Vagina (tissue), 2 donors: ENCODE measurements around the gene VSIG1. TPM values are rescaled to one million over a fixed set of nuclear protein-coding genes. Genes with fewer than 3 reads are reported as not detected.

Source experiments
- DNase-seq, 2 donors: peaks; one replicate each; pipeline ENCODE4 v3.0.0-alpha.2; 2017; ENCODE audit errors: extremely low spot score in 2 of 2
- H3K27ac ChIP-seq: fragments of 200-600 bp; sonication (generic); one replicate; pipeline ENCODE4 v1.5.1; 2019
- H3K27me3 ChIP-seq: fragments of 200-600 bp; sonication (generic); one replicate; pipeline ENCODE4 v1.5.1; 2019
- H3K36me3 ChIP-seq, 2 donors: fragments of 200-600 bp; sonication (generic); one replicate each; pipeline ENCODE4 v1.5.1; 2017 to 2019
- H3K4me1 ChIP-seq: fragments of 200-600 bp; sonication (generic); one replicate; pipeline ENCODE4 v1.5.1; 2019
- H3K4me3 ChIP-seq, 2 donors: fragments of 200-600 bp; sonication (generic); 1 replicate in 1 of 2; 2 replicates in 1 of 2; pipeline ENCODE4 v1.5.1; 2016 to 2019
- H3K9me3 ChIP-seq: fragments of 200-600 bp; sonication (generic); one replicate; pipeline ENCODE4 v1.5.1; 2019
- CTCF ChIP-seq, 3 experiments: fragments of 450-650 bp in 2 of 3; fragments of 200-600 bp in 1 of 3; sonication (generic) in 1 of 3; IDR thresholded peaks; one replicate each; pipeline ENCODE4 v1.5.1; 2017 to 2019; ENCODE audit warnings: antibody characterized with exemption in 3 of 3, mild to moderate bottlenecking in 2 of 3, moderate library complexity in 2 of 3
- POLR2A ChIP-seq, 2 donors: fragments of 450-650 bp; IDR thresholded peaks; one replicate each; pipeline ENCODE4 v1.6.1; 2017; ENCODE audit warnings: antibody characterized with exemption in 2 of 2, mild to moderate bottlenecking in 2 of 2, moderate library complexity in 2 of 2
- POLR2AphosphoS5 ChIP-seq, 2 donors: sonication (generic); formaldehyde crosslinking; IDR thresholded peaks; one replicate each; pipeline ENCODE4 v1.9.0; 2017; ENCODE audit warnings: antibody characterized with exemption in 2 of 2, mild to moderate bottlenecking in 2 of 2, low read depth in 1 of 2; ENCODE audit not compliant: insufficient read depth in 1 of 2
- intact Hi-C: fragments of 100-400 bp; cut with DNase I; formaldehyde crosslinking; loops from one replicate; pipeline ENCODE4 v1.15.1; 2023
- total RNA-seq: library from RNA; depleted of rRNA; stranded (reverse); fragments of >200 nt; gene quantifications from one replicate; pipeline ENCODE4 v1.2.3, GENCODE V29; 2016

VSIG1 gene
- total RNA-seq, 1 donor from 2014 or later = 0.25 TPM

- Histone ChIP-seq H3K27me3 (no peaks in the 10 kb centered on the region), H3K4me1 (no peaks in the 10 kb centered on the region), H3K4me3 (no peak overlapping the region), H3K27ac (no peak overlapping the region), H3K36me3 (no peaks in the 10 kb centered on the region), H3K9me3 (no peaks in the 10 kb centered on the region)
- intact Hi-C loops = no loop called here
- no peak for DNase-seq
- TF ChIP-seq POLR2AphosphoS5 (IDR thresholded peaks at IDR 0.05; ENCODE audit: insufficient read depth in 1 of 2, low read depth in 1 of 2) (no peak), CTCF (IDR thresholded peaks at IDR 0.05) (no peak), POLR2A (IDR thresholded peaks at IDR 0.05) (no peak)
These were observed 60.6 kb downstream of the VSIG1 start for GRCh38 chrX:108105473-108105872.

DNA sequence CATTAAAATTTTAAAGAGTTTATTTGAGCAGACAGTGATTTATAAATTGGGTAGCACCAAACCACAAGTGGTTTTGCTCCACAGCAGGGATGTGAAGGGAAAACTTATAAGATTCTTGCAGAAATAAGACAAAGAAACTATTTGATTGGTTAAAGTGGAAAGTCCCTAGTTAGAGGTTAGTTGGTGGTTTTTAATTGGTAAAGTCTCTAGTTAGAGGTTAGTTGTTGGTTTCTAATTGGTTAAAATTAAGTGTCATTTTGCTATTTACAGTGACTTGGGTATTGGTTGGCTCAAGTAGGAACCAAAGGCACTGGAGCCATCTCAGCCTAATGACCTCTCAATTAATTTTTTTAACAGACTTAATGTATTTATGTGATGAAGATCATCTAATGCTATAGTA is 69.7 kb downstream of the VSIG1 start:
- TF ChIP-seq POLR2AphosphoS5 (IDR thresholded peaks at IDR 0.05; ENCODE audit: insufficient read depth in 1 of 2, low read depth in 1 of 2) (no peak), CTCF (IDR thresholded peaks at IDR 0.05) (no peak), POLR2A (IDR thresholded peaks at IDR 0.05) (no peak)
- intact Hi-C loops = no loop called here
- Histone ChIP-seq H3K4me3 (no peak overlapping the region), H3K27ac (no peak overlapping the region), H3K9me3 (no peaks in the 10 kb centered on the region), H3K4me1 (no peaks in the 10 kb centered on the region), H3K27me3 (no peaks in the 10 kb centered on the region), H3K36me3 (no peaks in the 10 kb centered on the region)
- DNase-seq = no peak

GRCh38 chrX:108117988-108118387 is 73.1 kb downstream of the VSIG1 start:
- DNase-seq = no peak
- TF ChIP-seq POLR2A (IDR thresholded peaks at IDR 0.05) (no peak), CTCF (IDR thresholded peaks at IDR 0.05) (no peak), POLR2AphosphoS5 (IDR thresholded peaks at IDR 0.05; ENCODE audit: insufficient read depth in 1 of 2, low read depth in 1 of 2) (no peak)
- no peaks in the 10 kb centered on the region for H3K27me3 ChIP-seq
- no peaks in the 10 kb centered on the region for H3K4me1 ChIP-seq
- no peaks in the 10 kb centered on the region for H3K9me3 ChIP-seq
- H3K4me3 ChIP-seq = no peak overlapping the region
- H3K36me3 ChIP-seq = no peaks in the 10 kb centered on the region
- intact Hi-C loops = no loop called here
- no peak overlapping the region for H3K27ac ChIP-seq

DNA sequence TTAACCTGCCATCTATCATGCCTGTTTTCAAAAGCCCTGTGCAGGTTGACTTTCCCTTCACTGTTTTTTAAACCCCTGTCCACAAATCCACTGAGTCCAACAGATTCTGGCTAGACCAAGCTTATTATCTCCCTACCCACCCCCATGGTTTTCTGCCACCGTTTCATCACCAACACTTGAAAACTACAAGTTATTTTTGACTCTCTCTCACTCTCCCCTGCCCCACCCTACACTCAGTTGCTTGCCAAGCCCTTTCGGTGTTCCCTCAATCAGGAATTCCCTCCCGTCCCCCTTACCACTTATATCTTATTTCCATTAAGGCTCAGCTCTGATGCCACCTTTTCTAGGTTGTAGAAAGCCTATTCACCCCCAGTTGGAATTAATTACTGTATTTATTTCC is 76.4 kb downstream of the VSIG1 start:
- no peaks in the 10 kb centered on the region for H3K9me3 ChIP-seq
- no peak overlapping the region for H3K4me3 ChIP-seq
- H3K4me1 ChIP-seq = no peaks in the 10 kb centered on the region
- no peak overlapping the region for H3K27ac ChIP-seq
- no peaks in the 10 kb centered on the region for H3K36me3 ChIP-seq
- no peak for DNase-seq
- TF ChIP-seq POLR2A (IDR thresholded peaks at IDR 0.05) (no peak), POLR2AphosphoS5 (IDR thresholded peaks at IDR 0.05; ENCODE audit: insufficient read depth in 1 of 2, low read depth in 1 of 2) (no peak), CTCF (IDR thresholded peaks at IDR 0.05) (no peak)
- intact Hi-C loops = no loop called here
- no peaks in the 10 kb centered on the region for H3K27me3 ChIP-seq

GRCh38 chrX:108122748-108123147 is 77.9 kb downstream of the VSIG1 start:
- TF ChIP-seq POLR2AphosphoS5 (IDR thresholded peaks at IDR 0.05; ENCODE audit: insufficient read depth in 1 of 2, low read depth in 1 of 2) (no peak), POLR2A (IDR thresholded peaks at IDR 0.05) (no peak), CTCF (IDR thresholded peaks at IDR 0.05) (no peak)

More at GRCh38 chrX:108122748-108123147, 77.9 kb downstream of the VSIG1 start:
- intact Hi-C loops = loop anchor here (2.0 kb wide), 1 partner anchor 46 kb away; no protein-coding TSS in a partner anchor
- no peaks in the 10 kb centered on the region for H3K9me3 ChIP-seq
- H3K27ac ChIP-seq = no peak overlapping the region
- DNase-seq = no peak
- no peak overlapping the region for H3K4me3 ChIP-seq
- no peaks in the 10 kb centered on the region for H3K36me3 ChIP-seq
- H3K27me3 ChIP-seq = no peaks in the 10 kb centered on the region
- H3K4me1 ChIP-seq = no peaks in the 10 kb centered on the region
